KBM-7 (cell line): Measurements from ENCODE around the gene SEZ6.
"Not testable (repeated sequence)": the region's sequence is repeated elsewhere in the genome, so short reads cannot be mapped to it uniquely, and the experiment has no call there.

Source experiments
- DNase-seq: peaks from one replicate; pipeline ENCODE4 v3.0.0-alpha.2; 2015
- in situ Hi-C: fragments of 300-500 bp; cut with MboI; formaldehyde crosslinking; loops from 2 replicates; pipeline ENCODE4 v1.14.3; 2020; ENCODE audit warnings: low sequenced_read_pairs, low pct_unique_long_range_greater_than_20kb, mixed read lengths

The SEZ6 gene

GRCh38 chr17:28950017-28950751, 55.6 kb downstream of the SEZ6 start:
- DNase-seq, result peak; percentile 54
- in situ Hi-C loops, result loop anchor here (10.0 kb wide), 1 partner anchor 155 kb away; no protein-coding TSS in a partner anchor

GRCh38 chr17:28949185-28950016, 56.4 kb downstream of the SEZ6 start:
- in situ Hi-C loops, result loop anchor here (10.0 kb wide), 1 partner anchor 155 kb away; no protein-coding TSS in a partner anchor
- DNase-seq, result peak; percentile 68

- DNase-seq, result no peak
- in situ Hi-C loops, result no loop called here
These were observed 57.0 kb downstream of the SEZ6 start for GRCh38 chr17:28948873-28949184.

GRCh38 chr17:28948342-28948741, 57.5 kb downstream of the SEZ6 start:
- no peak for DNase-seq
- in situ Hi-C loops, result no loop called here

- in situ Hi-C loops, result no loop called here
- DNase-seq, result no peak
These were observed 58.2 kb downstream of the SEZ6 start for GRCh38 chr17:28947639-28948038.

GRCh38 chr17:28946239-28946638, 59.6 kb downstream of the SEZ6 start:
- no peak for DNase-seq
- in situ Hi-C loops, result no loop called here

GRCh38 chr17:28944862-28945741, 60.7 kb downstream of the SEZ6 start:
- in situ Hi-C loops, result no loop called here
- no peak for DNase-seq

GRCh38 chr17:28944343-28944742, 61.5 kb downstream of the SEZ6 start:
- in situ Hi-C loops, result no loop called here
- no peak for DNase-seq

GRCh38 chr17:28942925-28943324, 62.9 kb downstream of the SEZ6 start:
- in situ Hi-C loops, result no loop called here

GRCh38 chr17:28941251-28941650, 64.6 kb downstream of the SEZ6 start:
- in situ Hi-C loops, result no loop called here

More at GRCh38 chr17:28942925-28943324, 62.9 kb downstream of the SEZ6 start:
- DNase-seq, result no peak

GRCh38 chr17:28940675-28941074, 65.2 kb downstream of the SEZ6 start:
- no peak for DNase-seq
- in situ Hi-C loops, result no loop called here

More at GRCh38 chr17:28941251-28941650, 64.6 kb downstream of the SEZ6 start:
- no peak for DNase-seq

- in situ Hi-C loops, result no loop called here
- no peak for DNase-seq
These were observed 65.7 kb downstream of the SEZ6 start for GRCh38 chr17:28940142-28940541.

GRCh38 chr17:28938552-28938951, 67.3 kb downstream of the SEZ6 start:
- in situ Hi-C loops, result no loop called here
- no peak for DNase-seq

- in situ Hi-C loops, result no loop called here
- DNase-seq, result no peak
These were observed 68.6 kb downstream of the SEZ6 start for GRCh38 chr17:28937044-28937729.

- no peak for DNase-seq
- in situ Hi-C loops, result no loop called here
These were observed 69.9 kb downstream of the SEZ6 start for GRCh38 chr17:28935744-28936460.

- DNase-seq, result not testable (repeated sequence)
These were observed 71.3 kb downstream of the SEZ6 start for GRCh38 chr17:28934508-28934907.

GRCh38 chr17:28929787-28930186, 76.0 kb downstream of the SEZ6 start:
- in situ Hi-C loops, result no loop called here
- DNase-seq, result no peak

More at GRCh38 chr17:28934508-28934907, 71.3 kb downstream of the SEZ6 start:
- in situ Hi-C loops, result not testable (repeated sequence)

- DNase-seq, result no peak
- in situ Hi-C loops, result no loop called here
These were observed 77.8 kb downstream of the SEZ6 start for GRCh38 chr17:28928061-28928460.
